Measurements from ENCODE around the gene FGF10. TPM values are rescaled to one million over a fixed set of nuclear protein-coding genes. Genes with fewer than 3 reads are reported as not detected.

The FGF10 gene
- total RNA-seq, 1 experiment from 2014 or later: 0.49 TPM

- no peaks in the 10 kb centered on the region for H3K27me3 ChIP-seq
These were observed 131.4 kb downstream of the FGF10 start for GRCh38 chr5:44257653-44258365.

GRCh38 chr5:44257221-44257620, 132.0 kb downstream of the FGF10 start:
- no peaks in the 10 kb centered on the region for H3K27me3 ChIP-seq
- H3K27ac ChIP-seq: no peak overlapping the region
- no peak for DNase-seq
- no peaks in the 10 kb centered on the region for H3K9me3 ChIP-seq (replicated peaks)
- no peak overlapping the region for H3K4me3 ChIP-seq
- no peaks in the 10 kb centered on the region for H3K4me1 ChIP-seq
- H3K36me3 ChIP-seq: no peaks in the 10 kb centered on the region

More at GRCh38 chr5:44257653-44258365, 131.4 kb downstream of the FGF10 start:
- no peak for DNase-seq
- Histone ChIP-seq H3K4me3 (no peak overlapping the region), H3K27ac (no peak overlapping the region), H3K9me3 (replicated peaks) (no peaks in the 10 kb centered on the region), H3K4me1 (no peaks in the 10 kb centered on the region), H3K36me3 (no peaks in the 10 kb centered on the region)

All from SJCRH30 (cell line).